ENCODE results near the gene LRRC49.
"Not testable (repeated sequence)": the region's sequence is repeated elsewhere in the genome, so short reads cannot be mapped to it uniquely, and the experiment has no call there.

The LRRC49 gene

DNA sequence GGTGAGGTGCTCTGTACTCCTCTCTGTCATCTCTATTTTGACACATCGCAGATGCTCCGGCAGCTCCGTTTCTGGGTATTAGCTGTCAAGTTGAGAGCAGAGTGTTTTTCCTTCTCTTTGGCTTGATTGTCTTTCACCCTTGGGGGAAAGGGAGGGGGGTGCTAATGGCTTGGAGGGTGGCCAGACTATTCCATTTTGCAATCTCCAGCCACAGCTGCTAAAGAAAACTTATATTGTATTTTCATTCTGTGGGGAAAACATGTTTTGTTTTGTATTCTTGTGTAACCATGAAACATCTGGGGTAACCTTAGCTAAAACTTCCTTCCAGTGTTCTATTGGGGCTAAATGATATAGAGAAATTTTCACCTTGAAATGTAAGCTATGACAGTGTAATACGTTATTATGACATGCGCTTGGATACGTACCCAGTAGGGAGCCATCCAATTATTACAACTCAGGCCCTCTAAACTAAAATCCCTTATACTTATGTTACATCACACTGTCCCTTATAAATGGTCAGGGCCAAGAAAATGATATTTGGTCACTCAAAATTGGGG lies 24.6 kb upstream of the LRRC49 start:
- no peak for DNase-seq

- no peak for DNase-seq
Measured at GRCh38 chr15:70869346-70869745, 23.3 kb upstream of the LRRC49 start.

GRCh38 chr15:70870051-70870450 lies 22.6 kb upstream of the LRRC49 start:
- DNase-seq = no peak

- DNase-seq = not testable (repeated sequence)
Measured at GRCh38 chr15:70871490-70871889, 21.1 kb upstream of the LRRC49 start.

- no peak for DNase-seq
Measured at GRCh38 chr15:70873232-70874054, 19.2 kb upstream of the LRRC49 start.

DNA sequence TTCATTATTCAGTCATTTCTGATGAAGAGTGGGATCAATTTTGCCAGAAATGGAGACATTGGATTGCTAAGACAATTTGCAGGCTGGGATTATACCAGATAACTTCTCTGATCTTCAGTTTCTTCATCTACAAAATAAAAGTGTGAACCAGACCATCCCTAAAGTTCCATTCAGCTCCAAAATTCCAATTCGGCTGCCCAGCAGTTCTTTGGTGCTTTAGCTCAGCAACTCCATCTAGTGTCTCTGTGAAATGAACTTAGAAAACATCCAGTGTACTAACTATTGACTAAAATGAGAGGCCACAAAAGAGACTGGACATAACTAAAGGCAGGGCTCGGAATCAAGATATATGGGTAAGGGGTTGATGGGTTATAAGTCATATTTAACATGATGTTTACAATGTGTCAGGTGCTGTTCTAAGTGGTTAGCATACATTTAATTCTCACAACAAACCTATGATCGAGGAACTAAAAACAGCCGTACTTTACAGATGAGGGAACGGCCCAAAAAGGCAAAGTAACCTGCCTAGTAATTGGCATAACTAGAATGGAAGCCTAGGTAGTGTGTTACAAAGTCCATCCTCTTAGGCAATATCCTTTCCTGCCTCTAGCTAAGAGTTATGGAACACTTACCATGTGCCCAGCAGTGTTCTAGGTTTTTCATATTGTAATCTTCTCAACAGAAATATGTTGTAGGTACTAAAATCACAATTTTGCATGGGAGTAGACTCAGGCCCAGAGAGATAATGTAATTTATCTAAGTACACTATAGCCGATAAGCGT lies 17.4 kb upstream of the LRRC49 start:
- DNase-seq = no peak

DNA sequence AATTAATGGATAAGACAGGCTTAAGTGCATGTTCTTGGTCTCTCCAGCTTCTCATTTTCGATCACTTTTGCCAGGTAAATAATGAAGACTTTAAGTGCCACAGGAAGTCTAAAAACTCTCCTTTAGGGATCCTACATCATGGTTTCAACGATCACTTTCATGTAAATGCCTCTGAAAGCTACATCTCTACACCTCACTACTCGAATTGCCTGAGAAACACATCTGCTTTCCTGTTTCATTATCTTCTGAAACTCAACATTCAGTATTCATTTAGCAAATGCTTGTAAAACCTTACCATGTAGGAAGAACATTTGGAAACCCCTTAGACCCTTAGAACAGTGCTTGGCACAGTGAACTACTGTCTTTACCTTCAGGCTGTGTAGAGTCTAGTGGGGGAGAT lies 16.6 kb upstream of the LRRC49 start:
- DNase-seq = no peak

GRCh38 chr15:70876683-70877082 lies 15.9 kb upstream of the LRRC49 start:
- DNase-seq = no peak

GRCh38 chr15:70879401-70879800 lies 13.2 kb upstream of the LRRC49 start:
- DNase-seq = no peak

DNA sequence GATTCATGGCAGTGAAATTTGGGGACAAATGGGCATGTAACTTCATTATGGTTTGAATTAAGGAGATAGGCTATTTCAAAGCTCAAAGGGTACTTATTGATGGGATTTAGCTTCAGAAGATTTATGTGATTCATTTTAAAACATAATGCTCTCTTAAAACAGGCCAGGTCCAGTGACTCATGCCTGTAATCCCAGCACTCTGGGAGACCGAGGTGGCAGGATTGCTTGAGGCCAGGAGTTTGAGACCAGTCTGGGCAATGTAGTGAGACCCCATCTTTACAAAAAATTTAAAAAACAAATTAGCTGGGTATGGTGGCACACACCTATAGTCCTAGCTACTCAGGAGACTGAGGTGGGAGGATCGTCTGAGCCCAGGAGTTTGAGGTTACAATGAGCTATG lies 11.8 kb upstream of the LRRC49 start:
- DNase-seq = no peak

DNA sequence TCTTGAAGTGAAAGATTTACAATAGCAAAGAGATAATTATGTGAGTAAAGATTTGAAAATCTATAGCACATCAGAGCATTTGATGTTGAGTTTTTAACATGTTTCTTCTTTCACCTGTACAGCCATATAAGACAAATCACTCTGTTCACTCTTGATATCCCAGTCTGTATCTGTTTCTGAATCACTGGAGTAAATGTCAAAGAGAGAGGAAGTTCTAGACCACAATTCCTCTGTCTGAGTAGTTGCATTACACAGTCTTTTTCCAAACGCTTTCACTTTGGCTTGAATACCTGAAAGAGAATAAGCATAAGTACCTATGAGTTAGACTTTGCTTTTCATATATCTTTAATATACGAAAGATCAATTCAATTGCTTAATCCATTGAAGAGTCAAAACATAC lies 10.3 kb upstream of the LRRC49 start:
- no peak for DNase-seq

DNA sequence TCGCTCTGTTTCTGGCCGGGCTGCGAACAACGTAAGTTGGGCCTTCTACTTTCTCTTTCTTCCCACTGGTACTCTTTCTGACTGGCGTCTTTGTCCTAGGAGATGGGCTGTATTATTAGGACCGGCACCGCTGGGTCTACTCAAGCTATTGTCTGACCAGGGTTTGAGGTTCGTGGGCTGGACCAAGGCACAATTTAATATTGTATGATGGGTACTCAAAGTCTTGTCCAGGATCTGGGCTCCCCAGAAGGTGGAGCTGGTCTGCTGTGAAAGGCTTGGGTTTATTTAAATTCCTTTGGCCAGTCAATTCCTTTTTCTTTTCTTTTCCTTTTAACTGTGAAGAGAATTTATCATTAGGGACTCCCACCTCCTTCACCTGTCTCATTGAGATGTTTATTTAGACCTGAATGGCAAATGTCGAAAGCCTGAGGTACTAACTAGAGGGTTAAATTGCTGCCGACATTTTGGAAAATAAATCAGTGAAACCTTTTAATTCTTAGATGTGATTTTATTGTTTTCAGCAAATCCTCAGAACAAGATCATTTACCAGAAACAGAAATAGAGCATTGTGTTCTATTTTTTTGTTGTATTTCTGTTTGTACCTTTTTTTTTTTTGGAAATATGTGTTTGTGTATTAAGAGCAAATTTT lies 410 bp downstream of the LRRC49 start:
- no peak for DNase-seq

- no peak for DNase-seq
Measured at GRCh38 chr15:70902107-70902506, 9.5 kb downstream of the LRRC49 start.

DNA sequence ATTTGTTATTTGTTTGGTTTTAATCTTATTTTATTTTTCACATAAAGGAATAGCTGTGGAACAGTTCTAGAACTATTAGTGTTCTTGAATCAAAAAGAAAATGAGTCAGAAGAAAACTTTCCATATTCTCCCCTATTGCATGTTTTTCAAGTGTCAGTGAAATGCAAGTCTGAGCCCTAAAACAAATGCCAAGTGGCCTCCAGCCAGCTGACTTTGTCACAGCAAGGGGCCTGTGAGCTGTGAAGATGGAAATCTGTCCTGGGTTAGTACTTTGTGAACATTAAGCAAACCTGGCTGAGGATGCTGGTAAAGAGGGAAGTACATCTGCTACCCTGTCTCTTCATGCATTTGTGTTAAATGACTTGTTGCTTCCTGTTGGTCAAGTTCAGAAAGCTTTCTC lies 14.2 kb downstream of the LRRC49 start:
- DNase-seq = no peak

GRCh38 chr15:70907784-70908471 lies 15.3 kb downstream of the LRRC49 start:
- no peak for DNase-seq

GRCh38 chr15:70910958-70911357 lies 18.3 kb downstream of the LRRC49 start:
- DNase-seq = no peak

- DNase-seq = no peak
Measured at GRCh38 chr15:70912187-70912586, 19.6 kb downstream of the LRRC49 start.

DNA sequence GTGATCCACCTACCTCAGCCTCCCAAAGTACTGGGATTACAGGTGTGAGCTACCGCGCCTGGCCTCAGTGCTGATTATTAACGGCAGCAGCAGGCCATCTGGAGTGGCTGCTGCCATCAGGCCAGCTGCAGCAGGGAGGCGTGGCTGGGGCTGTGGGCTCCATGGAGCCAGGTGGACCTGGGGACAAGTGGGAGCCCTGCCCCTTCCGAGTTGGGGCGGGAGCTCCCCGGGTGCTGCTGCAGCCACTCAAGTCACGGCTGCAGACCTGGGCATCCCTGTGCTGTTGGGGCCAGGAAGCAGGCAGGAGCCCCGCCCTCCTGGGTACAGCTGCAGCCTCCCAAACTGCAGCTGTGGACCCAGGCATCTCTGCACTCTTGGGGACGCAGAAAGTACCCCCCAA lies 23.9 kb downstream of the LRRC49 start:
- DNase-seq = no peak

- no peak for DNase-seq
Measured at GRCh38 chr15:70917955-70918354, 25.3 kb downstream of the LRRC49 start.

- DNase-seq = no peak
Measured at GRCh38 chr15:70920981-70921696, 28.5 kb downstream of the LRRC49 start.

- no peak for DNase-seq
Measured at GRCh38 chr15:70922119-70922518, 29.5 kb downstream of the LRRC49 start.

Measured in NCI-H2171 (cell line).